Measurements from ENCODE around the gene AURKA.

The AURKA gene

GRCh38 chr20:56392132-56392880 is at the start of gene AURKA, which contains the start of gene CSTF1:
AURKA (minus strand) TSS chr20:56392215; CDS start chr20:56388197, 4,018 bp downstream.
CSTF1 (plus strand) TSS chr20:56392645; CDS start chr20:56395553, 2,908 bp downstream.
- H3K79me2 ChIP-seq = peaks cover 5% of the 10 kb centered on the region
- H3K4me3 ChIP-seq (ENCODE audit: low read depth, low read length) = peak within 1 kb of the TSS; percentile 63
- peak within 1 kb of the TSS; percentile 40 for H3K9ac ChIP-seq
- peak within 1 kb of the TSS; percentile 86 for H3K4me2 ChIP-seq (ENCODE audit: low read length)
- H3K4me1 ChIP-seq = peaks cover 7% of the 10 kb centered on the region
- no peak for TF ChIP-seq CTCF (IDR thresholded peaks at IDR 0.05)
- no peaks in the 10 kb centered on the region for H3K27me3 ChIP-seq (ENCODE audit: control insufficient read depth, insufficient read depth, low read length)
- H3K9me3 ChIP-seq (ENCODE audit: control insufficient read depth, low read length) = no peaks in the 10 kb centered on the region
- peak within 1 kb of the TSS; percentile 82 for H3K27ac ChIP-seq
- H2AFZ ChIP-seq = peak within 1 kb of the TSS; percentile 95
- H3K36me3 ChIP-seq (ENCODE audit: control insufficient read depth, insufficient read depth, low read length) = no peaks in the 10 kb centered on the region

- no peak overlapping the region for H2AFZ ChIP-seq
- no peaks in the 10 kb centered on the region for H3K9me3 ChIP-seq (ENCODE audit: control insufficient read depth, low read length)
- H3K4me1 ChIP-seq = no peaks in the 10 kb centered on the region
- no peak for TF ChIP-seq CTCF (IDR thresholded peaks at IDR 0.05)
- H3K79me2 ChIP-seq = no peaks in the 10 kb centered on the region
- no peak overlapping the region for H3K27ac ChIP-seq
- H3K4me3 ChIP-seq (ENCODE audit: low read depth, low read length) = no peak overlapping the region
- no peaks in the 10 kb centered on the region for H3K36me3 ChIP-seq (ENCODE audit: control insufficient read depth, insufficient read depth, low read length)
- H3K4me2 ChIP-seq (ENCODE audit: low read length) = no peak overlapping the region
- H3K27me3 ChIP-seq (ENCODE audit: control insufficient read depth, insufficient read depth, low read length) = no peaks in the 10 kb centered on the region
- no peak overlapping the region for H3K9ac ChIP-seq
Measured at GRCh38 chr20:56440346-56441007, 48.5 kb upstream of the AURKA start.

- H3K36me3 ChIP-seq (ENCODE audit: control insufficient read depth, insufficient read depth, low read length) = no peaks in the 10 kb centered on the region
- H3K9ac ChIP-seq = no peak overlapping the region
- no peak overlapping the region for H3K27ac ChIP-seq
- H2AFZ ChIP-seq = no peak overlapping the region
- no peak overlapping the region for H3K4me3 ChIP-seq (ENCODE audit: low read depth, low read length)
- H3K27me3 ChIP-seq (ENCODE audit: control insufficient read depth, insufficient read depth, low read length) = no peaks in the 10 kb centered on the region
- no peak for TF ChIP-seq CTCF (IDR thresholded peaks at IDR 0.05)
- H3K4me1 ChIP-seq = no peaks in the 10 kb centered on the region
- no peak overlapping the region for H3K4me2 ChIP-seq (ENCODE audit: low read length)
- no peaks in the 10 kb centered on the region for H3K9me3 ChIP-seq (ENCODE audit: control insufficient read depth, low read length)
- H3K79me2 ChIP-seq = no peaks in the 10 kb centered on the region
Measured at GRCh38 chr20:56439771-56440291, 47.8 kb upstream of the AURKA start.

GRCh38 chr20:56438284-56438683 is 46.3 kb upstream of the AURKA start:
- H3K27ac ChIP-seq = no peak overlapping the region
- no peak overlapping the region for H2AFZ ChIP-seq
- no peak for TF ChIP-seq CTCF (IDR thresholded peaks at IDR 0.05)
- no peaks in the 10 kb centered on the region for H3K27me3 ChIP-seq (ENCODE audit: control insufficient read depth, insufficient read depth, low read length)
- H3K9me3 ChIP-seq (ENCODE audit: control insufficient read depth, low read length) = no peaks in the 10 kb centered on the region
- H3K4me1 ChIP-seq = no peaks in the 10 kb centered on the region
- no peak overlapping the region for H3K9ac ChIP-seq
- H3K36me3 ChIP-seq (ENCODE audit: control insufficient read depth, insufficient read depth, low read length) = no peaks in the 10 kb centered on the region
- H3K79me2 ChIP-seq = no peaks in the 10 kb centered on the region
- H3K4me3 ChIP-seq (ENCODE audit: low read depth, low read length) = no peak overlapping the region
- H3K4me2 ChIP-seq (ENCODE audit: low read length) = no peak overlapping the region
